Measurements from ENCODE around the gene ALDH8A1. TPM values are rescaled to one million over a fixed set of nuclear protein-coding genes. Genes with fewer than 3 reads are reported as not detected.
"Not testable (repeated sequence)": the region's sequence is repeated elsewhere in the genome, so short reads cannot be mapped to it uniquely, and the experiment has no call there.

ALDH8A1 gene
- total RNA-seq, 3 donors from 2014 or later = 0.48 to 2.3 (median 0.75) TPM

DNA sequence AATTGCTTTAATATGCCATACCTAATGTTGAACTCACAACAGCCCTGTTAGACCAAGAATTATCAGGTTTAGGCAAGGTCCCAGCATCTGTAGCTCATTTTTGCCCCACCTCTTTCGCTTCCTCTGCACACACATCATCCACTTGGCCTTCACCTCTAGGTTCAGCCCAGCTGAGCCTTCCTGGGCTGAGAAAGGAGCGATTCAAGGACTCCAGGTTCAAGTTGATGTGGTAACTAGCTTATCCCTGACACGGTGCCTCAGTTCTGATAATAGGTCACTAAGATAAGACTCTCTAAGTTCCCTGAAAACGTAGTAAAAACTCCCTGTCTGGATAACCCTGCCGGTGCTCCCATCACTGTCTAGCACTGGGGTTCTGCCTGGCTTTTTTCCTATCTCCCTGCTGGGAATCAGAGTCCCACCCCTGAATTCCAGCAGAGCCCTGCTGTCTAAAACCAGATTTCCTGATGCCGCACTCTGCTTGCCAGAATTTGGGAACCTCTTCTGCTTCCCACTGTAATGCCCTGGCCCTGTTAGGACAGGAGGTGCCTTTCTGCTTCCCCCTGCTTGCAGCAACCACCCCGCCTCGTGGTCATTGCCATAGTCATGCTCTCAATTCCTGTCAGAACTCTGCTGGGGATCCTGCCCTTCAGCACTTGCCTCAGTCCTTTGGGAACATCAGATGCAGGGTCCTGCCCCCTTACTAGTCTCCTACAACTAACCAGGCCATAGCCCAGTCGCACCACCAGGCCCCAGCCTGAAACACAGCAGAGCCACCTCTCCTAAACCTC is 47.6 kb downstream of the ALDH8A1 start:
- intact Hi-C loops (cut with DNase I, micrococcal nuclease) = no loop called here
- TF ChIP-seq, protein P1, sequence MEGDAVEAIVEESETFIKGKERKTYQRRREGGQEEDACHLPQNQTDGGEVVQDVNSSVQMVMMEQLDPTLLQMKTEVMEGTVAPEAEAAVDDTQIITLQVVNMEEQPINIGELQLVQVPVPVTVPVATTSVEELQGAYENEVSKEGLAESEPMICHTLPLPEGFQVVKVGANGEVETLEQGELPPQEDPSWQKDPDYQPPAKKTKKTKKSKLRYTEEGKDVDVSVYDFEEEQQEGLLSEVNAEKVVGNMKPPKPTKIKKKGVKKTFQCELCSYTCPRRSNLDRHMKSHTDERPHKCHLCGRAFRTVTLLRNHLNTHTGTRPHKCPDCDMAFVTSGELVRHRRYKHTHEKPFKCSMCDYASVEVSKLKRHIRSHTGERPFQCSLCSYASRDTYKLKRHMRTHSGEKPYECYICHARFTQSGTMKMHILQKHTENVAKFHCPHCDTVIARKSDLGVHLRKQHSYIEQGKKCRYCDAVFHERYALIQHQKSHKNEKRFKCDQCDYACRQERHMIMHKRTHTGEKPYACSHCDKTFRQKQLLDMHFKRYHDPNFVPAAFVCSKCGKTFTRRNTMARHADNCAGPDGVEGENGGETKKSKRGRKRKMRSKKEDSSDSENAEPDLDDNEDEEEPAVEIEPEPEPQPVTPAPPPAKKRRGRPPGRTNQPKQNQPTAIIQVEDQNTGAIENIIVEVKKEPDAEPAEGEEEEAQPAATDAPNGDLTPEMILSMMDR (IDR thresholded peaks at IDR 0.05) = no peak
- Histone ChIP-seq H3K4me1 (ENCODE audit: low read depth) (no peaks in the 10 kb centered on the region), H3K4me3 (no peak overlapping the region), H3K9me3 (no peaks in the 10 kb centered on the region), H3K36me3 (ENCODE audit: low read depth) (no peaks in the 10 kb centered on the region)
- DNase-seq = no peak
- ATAC-seq = no peak

GRCh38 chr6:134898575-134898974 is 51.3 kb downstream of the ALDH8A1 start:
- Histone ChIP-seq H3K4me1 (ENCODE audit: low read depth) (no peaks in the 10 kb centered on the region), H3K4me3 (no peak overlapping the region), H3K36me3 (ENCODE audit: low read depth) (no peaks in the 10 kb centered on the region), H3K9me3 (no peaks in the 10 kb centered on the region)
- TF ChIP-seq, protein P1 (IDR thresholded peaks at IDR 0.05) = no peak
- intact Hi-C loops (cut with DNase I, micrococcal nuclease) = no loop called here
- DNase-seq (no peak), ATAC-seq (no peak)

- ATAC-seq; H3K9me3 ChIP-seq; H3K4me1 ChIP-seq (ENCODE audit: low read depth); DNase-seq; intact Hi-C loops (cut with DNase I, micrococcal nuclease); H3K36me3 ChIP-seq (ENCODE audit: low read depth); H3K4me3 ChIP-seq: not testable (repeated sequence)
Observed at GRCh38 chr6:134898166-134898565, 51.7 kb downstream of the ALDH8A1 start.

DNA sequence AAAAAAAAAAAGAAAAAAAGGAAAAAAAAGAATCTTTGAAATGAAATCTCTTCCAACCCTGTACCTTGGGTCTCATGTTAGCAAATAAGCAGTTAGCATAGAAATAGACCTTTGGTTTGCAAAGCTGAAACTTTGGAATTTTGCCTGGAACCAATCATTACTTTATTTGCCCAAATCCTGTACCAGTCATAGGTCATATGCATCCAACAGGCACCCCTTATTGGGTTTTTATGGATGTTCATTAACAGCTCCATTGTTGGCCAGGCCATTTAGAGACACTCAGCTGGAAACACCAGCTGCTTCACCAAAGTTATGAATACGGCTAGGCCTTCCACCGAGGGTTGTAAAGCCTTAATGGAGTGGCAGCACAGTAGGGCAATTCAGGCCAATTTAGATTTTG is 53.0 kb downstream of the ALDH8A1 start:
- Histone ChIP-seq H3K9me3 (no peaks in the 10 kb centered on the region), H3K4me1 (ENCODE audit: low read depth) (no peaks in the 10 kb centered on the region), H3K4me3 (no peak overlapping the region), H3K36me3 (ENCODE audit: low read depth) (no peaks in the 10 kb centered on the region)
- TF ChIP-seq, protein P1 (IDR thresholded peaks at IDR 0.05) = no peak
- intact Hi-C loops (cut with DNase I, micrococcal nuclease) = no loop called here
- DNase-seq (no peak), ATAC-seq (no peak)

DNA sequence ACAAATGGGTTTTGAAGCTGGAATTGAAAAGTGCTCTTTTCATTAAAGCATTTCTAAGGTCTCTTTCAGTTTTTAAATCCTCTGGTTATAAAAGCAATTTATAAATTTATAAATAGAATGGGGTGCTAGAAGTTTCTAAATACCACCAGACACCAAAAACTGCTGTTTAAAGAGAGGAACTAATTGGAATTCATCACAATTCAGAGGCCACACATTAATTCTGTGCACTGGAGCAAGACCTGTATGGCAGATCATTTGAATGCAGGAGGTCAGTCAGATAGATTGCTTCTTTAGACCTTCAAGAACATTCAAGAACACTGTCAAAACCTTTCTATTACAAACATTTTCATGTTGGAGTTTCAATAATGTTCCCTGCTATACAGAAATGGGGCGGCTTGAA is 55.1 kb downstream of the ALDH8A1 start:
- no peaks in the 10 kb centered on the region for H3K4me1 ChIP-seq (ENCODE audit: low read depth)
- no peak for ATAC-seq
- intact Hi-C loops (cut with DNase I, micrococcal nuclease) = no loop called here
- H3K4me3 ChIP-seq = no peak overlapping the region
- TF ChIP-seq, protein P1 (IDR thresholded peaks at IDR 0.05) = no peak
- no peaks in the 10 kb centered on the region for H3K9me3 ChIP-seq
- DNase-seq = no peak
- H3K36me3 ChIP-seq (ENCODE audit: low read depth) = no peaks in the 10 kb centered on the region

DNA sequence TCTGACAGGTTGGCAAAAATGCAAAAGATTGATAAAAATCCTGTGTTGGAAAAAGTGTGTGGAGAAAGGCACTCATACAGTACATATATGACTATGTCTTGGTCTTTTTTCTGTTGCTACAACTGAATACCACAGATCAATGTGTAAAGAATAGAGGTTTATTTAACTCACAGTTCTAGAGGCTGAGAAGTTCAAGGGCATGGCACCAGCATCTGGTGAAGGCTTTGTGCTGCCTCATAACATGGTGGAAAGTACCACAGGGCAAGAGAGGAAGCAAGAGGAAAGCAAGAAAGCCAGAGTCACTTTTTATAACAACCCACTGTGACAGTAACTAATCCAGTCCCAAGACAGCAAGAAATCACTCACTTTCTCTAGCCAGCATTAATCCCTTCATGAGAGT is 57.5 kb downstream of the ALDH8A1 start:
- intact Hi-C loops (cut with DNase I, micrococcal nuclease) = no loop called here
- no peak for ATAC-seq

More for the DNA sequence above, 57.5 kb downstream of the ALDH8A1 start:
- Histone ChIP-seq H3K4me1 (ENCODE audit: low read depth) (no peaks in the 10 kb centered on the region), H3K9me3 (no peaks in the 10 kb centered on the region), H3K36me3 (ENCODE audit: low read depth) (no peaks in the 10 kb centered on the region), H3K4me3 (no peak overlapping the region)
- TF ChIP-seq, protein P1 (IDR thresholded peaks at IDR 0.05) = no peak
- no peak for DNase-seq
